Stromal cell of bone marrow (primary cell): ENCODE measurements around the gene SYT10.
"Not testable (repeated sequence)": the region's sequence is repeated elsewhere in the genome, so short reads cannot be mapped to it uniquely, and the experiment has no call there.

ENCODE experiments used
- DNase-seq: peaks from one replicate; pipeline ENCODE4 v3.0.0-alpha.2; 2012; ENCODE audit warnings: low read depth

The SYT10 gene

DNA sequence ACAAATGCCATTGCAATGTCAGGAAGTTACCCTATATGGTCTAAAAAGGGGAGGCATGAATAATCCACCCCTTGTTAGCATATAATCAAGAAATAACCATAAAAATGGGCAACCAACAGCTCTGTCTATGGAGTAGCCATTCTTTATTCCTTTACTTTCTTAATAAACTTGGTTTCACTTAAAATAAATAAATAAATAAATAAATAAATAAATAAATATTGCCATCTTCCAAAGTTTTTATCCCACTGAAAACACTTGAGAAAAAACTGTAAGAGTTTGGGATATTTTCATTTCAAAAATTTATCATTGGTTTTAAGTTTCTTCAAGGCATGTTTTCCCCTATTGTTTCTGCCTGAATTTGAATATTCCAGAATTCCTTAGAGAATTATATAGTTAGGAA, 89.8 kb downstream of the SYT10 start:
- no peak for DNase-seq

GRCh38 chr12:33331961-33332398, 107.6 kb downstream of the SYT10 start:
- DNase-seq: not testable (repeated sequence)

- DNase-seq: no peak
These were observed 108.7 kb downstream of the SYT10 start for GRCh38 chr12:33330940-33331339.
